ENCODE data around the gene ST6GALNAC6.
A peak's percentile ranks its signal among the peaks of the same experiment; 100 is the strongest.

ST6GALNAC6 gene

DNA sequence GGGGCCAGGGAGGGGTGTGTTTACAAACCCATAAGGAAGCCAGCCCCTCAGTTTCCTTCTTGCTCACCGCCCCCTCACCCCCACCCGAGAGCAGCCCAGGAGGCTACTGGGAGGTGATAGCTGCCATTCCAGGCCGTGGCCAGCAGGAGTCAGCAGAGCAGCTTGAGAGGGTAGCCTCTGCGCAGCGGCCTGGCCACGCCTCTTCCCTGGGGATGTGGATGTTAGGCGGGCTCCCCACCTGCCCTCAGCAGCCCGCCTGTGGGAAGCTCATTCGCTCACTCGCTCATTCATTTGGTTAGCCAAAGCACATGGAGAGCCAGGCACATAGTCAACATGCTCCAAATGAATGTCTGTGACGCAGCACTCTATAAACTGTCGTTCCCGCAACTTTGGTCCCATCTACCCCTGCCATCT is 44.3 kb upstream of the ST6GALNAC6 start:
- peak; percentile 96 for TF ChIP-seq CTCF (IDR thresholded peaks at IDR 0.05; ENCODE audit: borderline replicate concordance, insufficient read depth, low read depth, low read length)
- no peak overlapping the region for H3K4me3 ChIP-seq (ENCODE audit: low read depth, low read length)

GRCh38 chr9:127943011-127943662 is 43.7 kb upstream of the ST6GALNAC6 start:
- no peak for TF ChIP-seq CTCF (IDR thresholded peaks at IDR 0.05; ENCODE audit: borderline replicate concordance, insufficient read depth, low read depth, low read length)
- H3K4me3 ChIP-seq (ENCODE audit: low read depth, low read length), result no peak overlapping the region

GRCh38 chr9:127942216-127943010 is 43.0 kb upstream of the ST6GALNAC6 start:
- peak; percentile 83 for TF ChIP-seq CTCF (IDR thresholded peaks at IDR 0.05; ENCODE audit: borderline replicate concordance, insufficient read depth, low read depth, low read length)

GRCh38 chr9:127941961-127942215 is 42.5 kb upstream of the ST6GALNAC6 start:
- H3K4me3 ChIP-seq (ENCODE audit: low read depth, low read length), result no peak overlapping the region
- no peak for TF ChIP-seq CTCF (IDR thresholded peaks at IDR 0.05; ENCODE audit: borderline replicate concordance, insufficient read depth, low read depth, low read length)

More at GRCh38 chr9:127942216-127943010, 43.0 kb upstream of the ST6GALNAC6 start:
- H3K4me3 ChIP-seq (ENCODE audit: low read depth, low read length), result no peak overlapping the region

- TF ChIP-seq CTCF (IDR thresholded peaks at IDR 0.05; ENCODE audit: borderline replicate concordance, insufficient read depth, low read depth, low read length), result no peak
- H3K4me3 ChIP-seq (ENCODE audit: low read depth, low read length), result no peak overlapping the region
Measured at GRCh38 chr9:127941062-127941960, 41.9 kb upstream of the ST6GALNAC6 start.

DNA sequence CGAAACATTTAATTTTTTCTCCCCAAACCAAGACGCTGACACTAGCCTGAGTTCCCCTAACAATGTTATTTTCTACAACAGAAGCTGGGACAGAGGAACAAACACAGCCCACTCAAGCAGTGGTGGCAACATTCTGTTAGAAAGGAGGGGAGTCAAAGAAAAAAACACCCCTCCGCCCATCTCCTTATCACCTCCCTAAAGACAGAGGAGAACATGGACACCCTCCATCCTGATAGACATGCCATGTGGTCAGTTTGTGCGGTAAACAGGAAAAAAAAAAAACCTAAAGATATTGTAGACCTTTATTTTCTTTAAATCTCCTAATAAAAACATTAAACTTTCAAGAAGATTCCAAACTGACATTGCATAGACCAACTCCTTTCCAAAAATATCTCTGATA is 41.2 kb upstream of the ST6GALNAC6 start:
- no peak for TF ChIP-seq CTCF (IDR thresholded peaks at IDR 0.05; ENCODE audit: borderline replicate concordance, insufficient read depth, low read depth, low read length)
- no peak overlapping the region for H3K4me3 ChIP-seq (ENCODE audit: low read depth, low read length)

Data from GM12875 (cell line).